HG02798 (cell line): Measurements from ENCODE around the gene MXD1.
"Not testable (repeated sequence)": the region's sequence is repeated elsewhere in the genome, so short reads cannot be mapped to it uniquely, and the experiment has no call there.

Source experiments
- ATAC-seq: cut with Tn5 transposase; IDR thresholded peaks from one replicate; pipeline ENCODE4 v1.9.1; 2021; ENCODE audit warnings: mild to moderate bottlenecking; ENCODE audit not compliant: unreplicated experiment, poor library complexity

MXD1 gene

GRCh38 chr2:69950671-69951070, 35.8 kb downstream of the MXD1 start:
- ATAC-seq = not testable (repeated sequence)

GRCh38 chr2:69952336-69953115, 37.6 kb downstream of the MXD1 start:
- ATAC-seq = no peak

- ATAC-seq = no peak
These were observed 39.2 kb downstream of the MXD1 start for GRCh38 chr2:69954084-69954483.

GRCh38 chr2:69955029-69955428, 40.1 kb downstream of the MXD1 start:
- ATAC-seq = no peak

- no peak for ATAC-seq
These were observed 41.6 kb downstream of the MXD1 start for GRCh38 chr2:69956475-69956979.

- ATAC-seq = no peak
These were observed 43.1 kb downstream of the MXD1 start for GRCh38 chr2:69957965-69958364.

- ATAC-seq = no peak
These were observed 43.6 kb downstream of the MXD1 start for GRCh38 chr2:69958480-69958879.

- ATAC-seq = no peak
These were observed 44.5 kb downstream of the MXD1 start for GRCh38 chr2:69959425-69959824.

GRCh38 chr2:69960821-69961220, 45.9 kb downstream of the MXD1 start:
- no peak for ATAC-seq

- ATAC-seq = no peak
These were observed 46.6 kb downstream of the MXD1 start, which contains the start of gene ASPRV1 for GRCh38 chr2:69961496-69961895. TSS of gene ASPRV1 (minus strand) at chr2:69961631. CDS start at chr2:69961436, 195 bp downstream.

GRCh38 chr2:69962986-69963730, 48.2 kb downstream of the MXD1 start:
- no peak for ATAC-seq

GRCh38 chr2:69964353-69964841, 49.5 kb downstream of the MXD1 start:
- no peak for ATAC-seq

- ATAC-seq = no peak
These were observed 51.0 kb downstream of the MXD1 start for GRCh38 chr2:69965756-69966445.

- ATAC-seq = no peak
These were observed 51.6 kb downstream of the MXD1 start for GRCh38 chr2:69966496-69966895.

- no peak for ATAC-seq
These were observed 53.7 kb downstream of the MXD1 start for GRCh38 chr2:69968609-69969008.

GRCh38 chr2:69969126-69969983, 54.4 kb downstream of the MXD1 start:
- no peak for ATAC-seq

- no peak for ATAC-seq
These were observed 55.1 kb downstream of the MXD1 start for GRCh38 chr2:69969991-69970390.

GRCh38 chr2:69972822-69973221, 57.9 kb downstream of the MXD1 start:
- no peak for ATAC-seq

GRCh38 chr2:69973335-69973735, 58.4 kb downstream of the MXD1 start:
- no peak for ATAC-seq
